MM.1S (cell line): ENCODE measurements around the gene CORO1C.
A peak's percentile ranks its signal among the peaks of the same experiment; 100 is the strongest.

Source experiments
- DNase-seq: peaks from one replicate; pipeline ENCODE4 v3.0.0-alpha.2; 2015
- H2AFZ ChIP-seq: fragments of 300-600 bp; sonication (generic); 2 replicates; pipeline ENCODE4 v1.6.0; 2016; ENCODE audit warnings: antibody characterized with exemption, low read length
- H3F3A ChIP-seq: fragments of 300-600 bp; sonication (generic); 2 replicates; pipeline ENCODE4 v1.6.1; 2016; ENCODE audit warnings: mild to moderate bottlenecking, antibody characterized with exemption, low read length, moderate library complexity, mixed read lengths; ENCODE audit not compliant: insufficient read depth
- H3K27ac ChIP-seq: fragments of 300-600 bp; sonication (generic); 2 replicates; pipeline ENCODE4 v1.5.1; 2016; ENCODE audit warnings: mild to moderate bottlenecking, low read length
- H3K27me3 ChIP-seq: fragments of 300-600 bp; sonication (generic); replicated peaks from 2 replicates; pipeline ENCODE4 v1.6.0; 2016; ENCODE audit warnings: low read length; ENCODE audit not compliant: insufficient read depth
- H3K36me3 ChIP-seq: fragments of 300-600 bp; sonication (generic); replicated peaks from 2 replicates; pipeline ENCODE4 v1.6.1; 2016; ENCODE audit warnings: mild to moderate bottlenecking, low read length, mixed read lengths; ENCODE audit not compliant: insufficient read depth
- H3K4me1 ChIP-seq: fragments of 300-600 bp; sonication (generic); 2 replicates; pipeline ENCODE4 v1.6.1; 2016; ENCODE audit warnings: low read length, mixed read lengths
- H3K4me2 ChIP-seq: fragments of 300-600 bp; sonication (generic); 2 replicates; pipeline ENCODE4 v1.6.0; 2016; ENCODE audit warnings: low read depth, low read length
- H3K4me3 ChIP-seq: fragments of 300-600 bp; sonication (generic); 2 replicates; pipeline ENCODE4 v1.5.1; 2016; ENCODE audit warnings: low read length, mixed read lengths
- H3K79me2 ChIP-seq: fragments of 300-600 bp; sonication (generic); 2 replicates; pipeline ENCODE4 v1.6.1; 2016; ENCODE audit warnings: mixed run types, low read length, mixed read lengths
- H3K9ac ChIP-seq: fragments of 300-600 bp; sonication (generic); 2 replicates; pipeline ENCODE4 v1.6.1; 2016; ENCODE audit warnings: low read length, mixed read lengths
- H3K9me2 ChIP-seq: fragments of 300-600 bp; sonication (generic); replicated peaks from 2 replicates; pipeline ENCODE4 v1.6.1; 2016; ENCODE audit warnings: mild to moderate bottlenecking, low read length, mixed read lengths; ENCODE audit not compliant: insufficient read depth
- H3K9me3 ChIP-seq: fragments of 300-600 bp; sonication (generic); replicated peaks from 2 replicates; pipeline ENCODE4 v1.6.1; 2016; ENCODE audit warnings: mild to moderate bottlenecking, low read length, mixed read lengths; ENCODE audit not compliant: insufficient read depth
- H4K20me1 ChIP-seq: fragments of 300-600 bp; sonication (generic); 2 replicates; pipeline ENCODE4 v1.6.1; 2016; ENCODE audit warnings: mild to moderate bottlenecking, low read length, moderate library complexity, mixed read lengths; ENCODE audit not compliant: insufficient read depth
- EZH2 ChIP-seq: fragments of 300-600 bp; sonication (generic); optimal IDR thresholded peaks from 2 replicates; pipeline ENCODE3; 2017; ENCODE audit warnings: low read depth, mild to moderate bottlenecking, antibody characterized with exemption, low read length, mixed read lengths
- EZH2phosphoT487 ChIP-seq: fragments of 300-600 bp; sonication (generic); IDR thresholded peaks from 2 replicates; pipeline ENCODE4 v1.6.1; 2018; ENCODE audit warnings: antibody characterized with exemption, low read length
- TF ChIP-seq, protein P1 (sequence below): fragments of 300-600 bp; sonication (generic); IDR thresholded peaks from 2 replicates; pipeline ENCODE4 v1.5.1; 2016; ENCODE audit warnings: antibody characterized with exemption, low read length, mixed read lengths

Gene CORO1C

DNA sequence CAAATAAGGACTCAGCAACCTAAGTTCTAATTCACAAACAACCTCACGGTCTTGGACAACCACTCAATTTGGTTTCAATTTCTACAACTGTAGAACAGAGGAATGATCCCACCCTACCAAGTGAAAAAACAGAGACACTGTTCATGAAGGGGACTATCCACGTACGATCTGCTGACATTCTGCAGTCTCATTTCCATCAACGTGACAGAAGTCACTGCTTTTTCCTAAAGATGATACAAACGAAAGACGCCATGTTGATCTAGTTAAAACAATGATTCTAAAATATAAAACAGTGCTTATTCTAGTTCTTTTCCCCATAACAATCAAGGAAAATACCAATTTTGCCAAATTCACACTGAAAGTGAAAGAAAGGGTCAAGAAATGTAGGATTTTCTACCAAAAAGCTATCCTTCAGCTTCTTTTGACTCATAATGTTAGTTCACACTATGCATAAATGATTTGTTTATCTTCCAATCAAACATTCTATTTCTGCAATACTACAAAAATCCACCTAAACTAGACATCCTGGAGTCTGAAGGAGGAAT is 38.1 kb downstream of the CORO1C start:
- Histone ChIP-seq H3K27me3 (no peaks in the 10 kb centered on the region), H2AFZ (no peak overlapping the region), H3K9me2 (no peaks in the 10 kb centered on the region), H3K27ac (peak overlapping the region; percentile 94; the same call in 1 of the 2 replicates), H3F3A (peaks cover 47% of the 10 kb centered on the region), H3K9ac (no peak overlapping the region), H3K4me2 (peak overlapping the region; percentile 95), H4K20me1 (no peaks in the 10 kb centered on the region), H3K4me3 (no peak overlapping the region), H3K4me1 (peaks cover 54% of the 10 kb centered on the region), H3K79me2 (peaks cover 88% of the 10 kb centered on the region), H3K36me3 (0 out of 2 replicates have a peak, but pooled peaks cover 9% of the 10 kb centered on the region), H3K9me3 (no peaks in the 10 kb centered on the region)
- no peak for DNase-seq
- TF ChIP-seq EZH2phosphoT487 (no peak), EZH2 (no peak)
- TF ChIP-seq, protein P1, sequence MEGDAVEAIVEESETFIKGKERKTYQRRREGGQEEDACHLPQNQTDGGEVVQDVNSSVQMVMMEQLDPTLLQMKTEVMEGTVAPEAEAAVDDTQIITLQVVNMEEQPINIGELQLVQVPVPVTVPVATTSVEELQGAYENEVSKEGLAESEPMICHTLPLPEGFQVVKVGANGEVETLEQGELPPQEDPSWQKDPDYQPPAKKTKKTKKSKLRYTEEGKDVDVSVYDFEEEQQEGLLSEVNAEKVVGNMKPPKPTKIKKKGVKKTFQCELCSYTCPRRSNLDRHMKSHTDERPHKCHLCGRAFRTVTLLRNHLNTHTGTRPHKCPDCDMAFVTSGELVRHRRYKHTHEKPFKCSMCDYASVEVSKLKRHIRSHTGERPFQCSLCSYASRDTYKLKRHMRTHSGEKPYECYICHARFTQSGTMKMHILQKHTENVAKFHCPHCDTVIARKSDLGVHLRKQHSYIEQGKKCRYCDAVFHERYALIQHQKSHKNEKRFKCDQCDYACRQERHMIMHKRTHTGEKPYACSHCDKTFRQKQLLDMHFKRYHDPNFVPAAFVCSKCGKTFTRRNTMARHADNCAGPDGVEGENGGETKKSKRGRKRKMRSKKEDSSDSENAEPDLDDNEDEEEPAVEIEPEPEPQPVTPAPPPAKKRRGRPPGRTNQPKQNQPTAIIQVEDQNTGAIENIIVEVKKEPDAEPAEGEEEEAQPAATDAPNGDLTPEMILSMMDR = no peak

DNA sequence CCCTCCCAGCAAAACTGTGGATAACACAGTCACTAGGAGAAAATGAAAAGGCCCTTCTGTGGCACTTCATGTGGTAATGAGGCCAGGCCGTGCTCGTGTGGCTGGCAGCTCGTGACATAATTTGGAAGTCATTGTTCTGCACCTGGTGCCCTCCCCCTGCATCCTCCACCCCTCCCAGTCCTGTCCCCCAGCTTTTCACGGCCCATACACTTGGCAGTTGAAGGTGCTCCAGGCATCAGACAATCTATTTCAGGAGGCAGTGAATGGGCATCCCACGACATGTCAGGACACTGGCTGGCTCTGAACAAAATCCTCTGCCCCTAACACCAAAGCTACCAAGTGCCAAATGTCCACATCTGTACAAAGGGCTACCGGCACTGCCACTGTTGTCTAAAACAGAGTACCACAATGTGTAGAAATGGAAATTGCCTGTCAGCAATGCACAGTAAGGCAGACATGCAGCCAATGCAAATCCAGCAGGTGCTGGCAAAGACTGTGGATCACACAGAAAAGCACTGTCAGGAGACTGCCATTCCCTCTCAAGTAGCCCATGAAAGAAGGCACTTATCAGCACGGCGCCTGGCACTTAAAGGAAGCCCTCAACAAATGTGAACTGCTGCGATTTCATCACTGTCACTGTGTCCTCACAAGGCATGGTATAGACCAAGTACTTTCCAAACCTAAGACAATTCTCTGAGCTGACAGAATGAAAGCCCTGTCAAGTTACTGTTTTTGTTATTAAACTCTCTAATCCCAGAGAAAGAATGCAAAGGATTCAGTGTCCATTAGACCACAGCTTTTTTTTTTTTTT is 39.1 kb downstream of the CORO1C start:
- H3K9ac ChIP-seq = peak overlapping the region; percentile 72
- TF ChIP-seq EZH2phosphoT487 (no peak), EZH2 (no peak)
- TF ChIP-seq, protein P1 = no peak
- H2AFZ ChIP-seq = no peak overlapping the region
- peaks cover 47% of the 10 kb centered on the region for H3F3A ChIP-seq
- peaks cover 54% of the 10 kb centered on the region for H3K4me1 ChIP-seq
- H3K9me2 ChIP-seq = no peaks in the 10 kb centered on the region
- H3K36me3 ChIP-seq = 0 out of 2 replicates have a peak, but pooled peaks cover 7% of the 10 kb centered on the region
- peak overlapping the region; percentile 95 for H3K4me2 ChIP-seq
- peak; percentile 80 for DNase-seq
- H3K79me2 ChIP-seq = peaks cover 88% of the 10 kb centered on the region
- no peaks in the 10 kb centered on the region for H4K20me1 ChIP-seq
- no peaks in the 10 kb centered on the region for H3K27me3 ChIP-seq
- H3K4me3 ChIP-seq = peak overlapping the region; percentile 55
- no peaks in the 10 kb centered on the region for H3K9me3 ChIP-seq
- peak overlapping the region; percentile 94 for H3K27ac ChIP-seq

DNA sequence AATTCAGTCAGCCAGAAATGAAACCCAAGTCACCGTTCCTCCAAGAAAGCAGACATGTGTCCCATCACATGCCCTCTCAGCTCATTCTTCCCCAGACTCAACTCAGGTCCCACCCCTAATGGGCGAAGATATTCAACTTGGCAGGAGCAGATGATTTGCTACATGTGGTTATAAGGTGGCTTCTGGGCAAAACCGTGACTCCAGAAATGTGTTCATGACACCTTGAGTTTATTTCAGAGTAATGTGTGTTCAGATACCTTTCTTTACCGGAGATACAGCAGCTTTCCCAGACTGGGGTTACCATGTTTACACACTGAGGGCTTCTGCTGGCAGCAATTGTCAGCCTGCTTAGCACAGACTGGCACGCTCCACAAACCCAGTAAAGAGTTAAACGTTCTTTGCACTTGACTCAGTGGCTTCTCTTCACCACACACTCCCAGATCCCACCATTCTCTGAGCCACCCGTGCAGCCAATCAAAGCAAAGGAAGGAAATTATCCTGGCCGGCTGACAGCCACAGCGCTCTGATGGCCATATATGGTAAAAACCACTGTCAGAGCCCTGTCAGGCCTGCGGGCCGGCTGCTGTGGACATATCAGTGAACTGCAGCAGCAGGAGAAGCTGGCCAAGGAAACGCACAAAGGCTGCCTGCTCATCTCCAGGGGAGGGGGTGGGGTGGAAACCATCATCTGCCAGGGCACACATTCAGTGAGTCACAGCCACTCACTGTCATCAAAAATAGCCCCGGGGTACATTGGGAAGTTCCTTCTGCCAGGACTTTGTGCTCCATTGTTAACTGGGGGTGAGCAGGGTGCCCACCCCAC is 39.9 kb downstream of the CORO1C start:
- Histone ChIP-seq H3K9ac (peak overlapping the region; percentile 72), H3K9me3 (no peaks in the 10 kb centered on the region), H3K9me2 (no peaks in the 10 kb centered on the region), H3K4me2 (peak overlapping the region; percentile 95), H3K4me1 (peaks cover 60% of the 10 kb centered on the region), H3F3A (peaks cover 47% of the 10 kb centered on the region), H3K79me2 (peaks cover 88% of the 10 kb centered on the region), H3K4me3 (peak overlapping the region; percentile 55), H4K20me1 (no peaks in the 10 kb centered on the region), H3K36me3 (0 out of 2 replicates have a peak, but pooled peaks cover 6% of the 10 kb centered on the region), H3K27me3 (no peaks in the 10 kb centered on the region), H3K27ac (peak overlapping the region; percentile 94), H2AFZ (peak overlapping the region; percentile 21; the same call in 1 of the 2 replicates)
- peak; percentile 93 for DNase-seq
- TF ChIP-seq, protein P1 = peak; percentile 45
- TF ChIP-seq EZH2 = no peak
